GM18909 (cell line): ENCODE measurements around the gene EDRF1.

Experiments used
- ATAC-seq: cut with Tn5 transposase; IDR thresholded peaks from one replicate; pipeline ENCODE4 v1.9.1; 2021; ENCODE audit warnings: mild to moderate bottlenecking; ENCODE audit not compliant: unreplicated experiment, poor library complexity

Gene EDRF1

DNA sequence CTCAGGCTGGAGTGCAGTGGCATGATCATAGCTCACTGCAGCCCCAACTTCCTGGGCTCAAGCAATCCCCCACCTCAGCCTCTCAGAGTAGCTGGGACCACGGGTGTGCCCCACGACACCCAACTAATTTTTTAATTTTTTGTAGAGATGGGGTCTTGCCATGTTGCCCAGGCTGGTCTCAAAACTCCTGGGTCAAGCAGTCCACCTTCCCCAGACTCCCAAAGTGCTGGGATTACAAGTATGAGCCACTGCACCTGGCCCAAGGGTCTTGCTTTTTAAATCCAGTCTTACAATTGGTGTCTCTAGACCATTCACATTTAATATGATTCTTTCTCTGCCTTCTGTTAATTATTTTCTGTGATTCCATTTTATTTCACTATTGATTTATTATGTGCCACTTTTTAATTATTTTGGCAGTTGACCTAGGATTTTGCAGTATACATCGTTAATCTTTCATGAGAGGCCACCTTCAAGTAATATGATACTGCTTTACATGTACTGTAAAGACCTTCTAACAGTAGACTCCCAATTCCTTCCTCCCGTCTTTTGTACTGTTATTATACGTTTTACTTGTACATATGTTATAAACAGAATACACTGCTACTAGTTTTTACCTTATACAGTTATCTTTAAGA lies 37.5 kb downstream of the EDRF1 start:
- ATAC-seq, result no peak

DNA sequence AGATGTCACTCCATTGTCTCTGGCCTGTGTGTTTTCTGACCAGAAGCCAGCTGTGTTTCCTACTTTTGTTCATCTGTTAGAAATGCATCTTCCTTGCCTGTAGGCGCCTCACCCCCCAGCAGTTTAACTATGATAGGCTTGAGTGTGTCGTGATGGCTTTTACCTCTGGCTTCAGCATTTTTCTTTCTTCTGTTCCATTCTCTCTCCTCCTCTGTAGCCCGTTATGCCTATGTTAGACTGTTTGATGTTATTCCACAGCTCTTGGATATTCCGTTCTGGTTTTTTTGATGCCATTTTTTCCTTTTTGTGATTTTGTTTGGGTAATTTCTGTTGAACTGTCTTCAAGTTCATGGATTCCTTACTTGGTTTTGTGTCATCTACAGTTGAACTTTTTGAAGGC lies 38.2 kb downstream of the EDRF1 start:
- no peak for ATAC-seq

DNA sequence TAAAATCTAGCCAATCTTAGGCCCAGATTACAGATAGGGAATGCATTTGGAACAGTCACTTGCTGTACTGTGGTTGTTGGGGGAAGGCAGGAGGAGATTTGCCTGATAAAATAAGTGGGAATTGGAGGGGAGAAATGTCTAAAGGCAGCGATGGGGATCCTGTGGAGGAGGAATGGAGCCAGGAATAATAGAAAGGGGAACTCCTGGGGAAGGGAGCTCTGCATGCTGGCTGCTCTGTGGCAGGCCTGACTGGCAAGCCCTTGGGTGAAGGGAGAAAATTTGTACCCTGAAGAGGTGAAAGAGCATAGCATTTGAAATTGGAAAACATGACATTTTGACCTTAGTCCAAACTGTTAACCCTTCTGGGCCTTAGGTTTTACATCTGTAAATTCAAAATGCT lies 42.5 kb downstream of the EDRF1 start:
- ATAC-seq, result no peak

DNA sequence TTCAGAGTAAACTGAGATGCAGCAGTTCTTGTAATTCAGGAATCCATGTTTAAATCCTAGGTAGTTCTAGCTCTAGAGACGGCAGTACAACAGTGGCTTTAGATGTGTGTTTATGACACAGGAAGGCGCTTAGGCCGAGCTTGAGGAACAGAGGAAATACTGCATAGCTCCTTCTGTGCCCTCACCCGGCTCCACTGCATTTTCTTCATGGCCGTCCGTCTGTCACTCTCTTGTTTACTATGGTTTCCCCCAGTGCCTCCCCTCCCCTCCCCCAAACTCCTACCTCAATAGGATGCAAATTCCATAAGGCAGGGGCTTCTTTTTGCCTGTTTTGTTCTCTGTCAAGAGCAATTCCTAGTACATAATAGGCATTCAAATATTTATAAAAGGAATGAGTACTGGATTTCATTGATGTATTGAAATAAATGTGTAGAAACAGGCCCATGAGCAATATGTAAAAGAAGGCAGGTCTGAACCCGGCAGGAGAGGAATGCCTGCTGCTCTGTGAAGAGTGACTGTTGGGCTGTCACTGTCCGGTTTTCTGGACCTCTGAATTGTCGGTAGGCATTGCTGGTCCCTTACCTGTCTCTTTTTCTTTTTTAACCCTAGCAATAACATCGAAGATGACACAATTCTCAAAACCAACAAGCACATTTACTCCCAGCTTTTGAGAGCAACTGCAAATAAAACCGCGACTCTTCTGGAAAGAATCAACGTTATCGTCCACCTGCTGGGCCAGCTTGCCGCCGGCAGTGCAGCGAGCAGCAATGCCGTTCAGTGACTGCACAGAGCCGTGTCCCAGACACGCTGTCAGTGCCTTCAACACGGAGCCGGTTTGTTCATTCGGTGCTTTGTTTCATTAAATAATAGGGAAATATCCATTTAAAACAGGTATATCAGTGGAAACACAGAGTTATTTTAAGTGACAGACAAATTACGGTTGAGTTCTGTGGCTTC lies 43.5 kb downstream of the EDRF1 start:
- no peak for ATAC-seq

DNA sequence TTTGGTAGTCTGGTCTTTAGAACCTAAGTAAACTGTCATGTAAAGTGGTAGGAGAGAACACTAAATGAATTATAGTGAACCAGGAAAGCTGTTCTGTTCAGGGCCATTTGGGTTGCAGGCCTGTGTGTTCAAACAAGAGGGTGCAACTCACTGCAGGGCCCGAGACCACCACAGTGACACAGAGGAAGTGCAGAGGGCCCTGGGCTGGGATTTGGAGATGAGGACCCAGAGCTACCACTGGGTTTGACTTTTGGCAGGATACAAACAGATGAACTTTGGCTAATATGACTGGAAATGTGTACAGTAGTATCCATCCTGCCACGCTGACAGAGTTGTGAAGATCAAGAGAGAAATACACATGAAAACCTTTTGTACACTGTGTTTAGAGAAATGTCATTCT lies 46.3 kb downstream of the EDRF1 start:
- no peak for ATAC-seq

DNA sequence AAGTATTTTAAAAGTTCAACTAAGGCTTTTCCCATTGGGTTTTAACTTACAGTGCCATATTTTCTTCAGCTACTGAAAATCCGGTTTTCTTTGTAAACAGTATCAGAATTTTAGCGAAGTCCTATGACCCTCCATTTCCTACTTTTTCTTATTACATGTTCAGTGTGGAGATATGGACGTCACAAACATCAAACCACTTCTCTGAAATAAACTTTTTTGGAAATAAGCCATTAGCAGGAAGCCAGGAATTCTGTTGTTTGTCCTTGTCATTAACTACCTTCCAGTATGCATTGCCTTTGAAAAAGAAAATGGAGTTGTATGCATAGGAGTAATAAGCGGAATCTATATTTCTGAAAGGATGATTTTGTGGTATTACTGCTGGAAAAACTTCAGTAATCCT lies 47.0 kb downstream of the EDRF1 start:
- ATAC-seq, result no peak

DNA sequence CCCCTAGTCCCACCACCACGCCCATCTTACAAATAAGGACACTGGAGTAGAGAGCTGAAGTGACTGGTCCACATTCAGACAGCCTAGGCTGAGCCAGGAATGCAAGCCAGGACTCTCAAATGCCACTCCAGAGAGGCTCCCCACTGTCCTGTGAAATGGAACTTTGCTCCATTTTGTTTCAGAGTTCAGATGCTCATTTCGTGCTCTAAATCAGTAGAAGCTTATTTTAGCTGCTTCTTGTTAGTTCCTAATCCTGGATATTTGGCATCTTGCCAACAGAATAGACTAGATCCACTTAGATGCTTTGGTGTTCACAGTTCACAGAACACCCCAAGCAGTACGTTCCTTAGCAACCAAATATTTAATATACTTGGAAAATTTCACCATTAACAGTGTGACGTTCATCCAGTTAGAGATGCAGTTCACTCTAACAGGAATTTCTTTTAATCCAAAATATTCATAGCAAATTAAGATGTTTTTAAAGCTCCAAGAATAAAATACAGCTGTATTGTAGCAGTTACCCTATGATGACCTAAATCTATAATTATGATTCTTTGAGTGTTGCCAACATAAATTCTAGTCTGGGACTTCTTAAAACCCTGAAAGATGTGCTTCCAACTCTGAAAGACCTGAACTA lies 48.8 kb downstream of the EDRF1 start:
- ATAC-seq, result no peak

DNA sequence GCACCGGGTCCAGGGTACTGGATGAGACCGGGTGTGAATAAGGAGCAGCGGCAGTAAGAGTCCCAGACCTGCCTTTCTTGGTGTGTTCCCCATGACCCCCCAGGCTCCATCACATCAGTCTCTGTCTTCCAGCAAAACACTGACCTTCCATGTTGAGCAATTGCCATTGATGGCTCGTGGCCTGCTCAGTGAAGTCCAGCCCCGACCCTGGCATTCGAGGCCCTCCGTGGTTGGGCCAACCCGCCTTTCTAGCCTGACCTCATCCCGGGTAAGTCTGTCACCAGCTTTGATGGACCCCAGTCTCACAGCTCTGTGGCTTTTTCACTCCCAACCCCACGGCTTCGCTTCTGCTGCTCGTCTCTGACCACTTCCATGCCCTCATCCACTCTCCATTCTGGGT lies 49.7 kb downstream of the EDRF1 start:
- no peak for ATAC-seq

DNA sequence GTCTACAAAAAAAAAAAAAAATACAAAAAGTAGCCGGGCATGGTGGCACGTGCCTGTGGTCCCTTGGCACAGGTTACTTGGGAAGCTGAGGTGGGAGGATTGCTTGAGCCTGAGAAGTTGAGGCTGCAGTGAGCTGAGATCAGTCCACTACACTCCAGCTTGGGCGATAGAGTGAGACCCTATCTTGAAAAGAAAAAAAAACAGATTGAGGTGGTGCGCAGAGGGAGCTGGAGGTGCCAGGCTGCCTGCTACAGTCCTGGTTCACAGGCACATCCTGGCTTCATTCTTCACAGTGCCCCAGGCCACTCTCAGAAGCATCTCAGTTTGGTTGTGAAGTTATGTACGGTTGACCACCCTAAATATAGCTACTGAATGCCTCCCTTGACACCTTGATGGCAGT lies 51.3 kb downstream of the EDRF1 start:
- ATAC-seq, result no peak

DNA sequence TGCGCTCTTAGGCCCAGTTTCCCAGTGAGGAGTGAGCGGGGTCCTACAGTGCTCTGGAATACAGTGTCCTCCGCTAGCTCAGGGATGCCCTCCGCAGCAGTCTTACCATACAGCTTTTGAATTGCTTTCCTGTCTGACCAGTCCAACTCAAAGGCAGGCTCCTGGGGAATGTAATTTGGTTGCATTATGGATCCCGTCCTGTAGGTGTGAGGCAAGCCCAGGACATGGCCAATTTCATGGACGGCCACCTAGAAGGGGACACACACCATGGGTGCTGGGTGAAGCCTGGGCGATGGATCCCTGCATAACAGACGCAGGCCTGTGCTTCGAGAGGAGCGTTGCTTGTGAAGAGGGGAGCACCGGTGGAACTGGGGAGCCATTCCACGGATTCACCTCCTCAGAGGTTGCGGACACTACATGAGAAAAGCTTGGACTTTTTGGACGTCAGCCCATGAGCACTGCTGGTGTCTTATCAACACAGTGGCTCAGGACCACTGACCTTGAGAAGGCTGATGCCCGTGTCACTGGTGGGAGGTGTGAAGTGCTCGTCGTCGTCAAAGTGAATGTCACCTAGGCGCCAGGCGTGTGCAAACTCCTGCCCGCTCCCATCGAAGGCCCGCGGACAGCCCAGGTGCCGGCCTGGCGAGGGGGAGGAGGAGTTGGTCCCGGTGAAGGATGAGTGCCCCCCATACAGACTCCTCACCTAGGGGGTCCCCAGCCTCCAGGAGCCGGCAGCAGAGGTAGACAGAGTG lies 52.8 kb downstream of the EDRF1 start:
- ATAC-seq, result no peak

DNA sequence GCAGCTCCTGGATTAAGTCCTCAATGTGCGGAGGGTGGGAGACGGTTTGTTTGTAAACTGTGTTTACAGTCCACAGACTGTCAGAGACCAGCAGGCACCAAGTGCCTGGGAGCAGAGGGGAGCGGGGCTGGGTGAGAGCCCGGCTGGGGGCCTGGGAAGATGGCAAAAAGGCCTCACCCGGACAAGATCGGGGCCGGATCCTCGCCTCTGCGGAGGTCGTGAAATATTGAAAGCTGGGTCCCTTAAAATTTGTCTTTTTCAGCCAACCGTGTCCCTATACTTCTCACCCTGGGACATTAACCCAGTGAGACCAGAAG lies 53.3 kb downstream of the EDRF1 start:
- no peak for ATAC-seq

DNA sequence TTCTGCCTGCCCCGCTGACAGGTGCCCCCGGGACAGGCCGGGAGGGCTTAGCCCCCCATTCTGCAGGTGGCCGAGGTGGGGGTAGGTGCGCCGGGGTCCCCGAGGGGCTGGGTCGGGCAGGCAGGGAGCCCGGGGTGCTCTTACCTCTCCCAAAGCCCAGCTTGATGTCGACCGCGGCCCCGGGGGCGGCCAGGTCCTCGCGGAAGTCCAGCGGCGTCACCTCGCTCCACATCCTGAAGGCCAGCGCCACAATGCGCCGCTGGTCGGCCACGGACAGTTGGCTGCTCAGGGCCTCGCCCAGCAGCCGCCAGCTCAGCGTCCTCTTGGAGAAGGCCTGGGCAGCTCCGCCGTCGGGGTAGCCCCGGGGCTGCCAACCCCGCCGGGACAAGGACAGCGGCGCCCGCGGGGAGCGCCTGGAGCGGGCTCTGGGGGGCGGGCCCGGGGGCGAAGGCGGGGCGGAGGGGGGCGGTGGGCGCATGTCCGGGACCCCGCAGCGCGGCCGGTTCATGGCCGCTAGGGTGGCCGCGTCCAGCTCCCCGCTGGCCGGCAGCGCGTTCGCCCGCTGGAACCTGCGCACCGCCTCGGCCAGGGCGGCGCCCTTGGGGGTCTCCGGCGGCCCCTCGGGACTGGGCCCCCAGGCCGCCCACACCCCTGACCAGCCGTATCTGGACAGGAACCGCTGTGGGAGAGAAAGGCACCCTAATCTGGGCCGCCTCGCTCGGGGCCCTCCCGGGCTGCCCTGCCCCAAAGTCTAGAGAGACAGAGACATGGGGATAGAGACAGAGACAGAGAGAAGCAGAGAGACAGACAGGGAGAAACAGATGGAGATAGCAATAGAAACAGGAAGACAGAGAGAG lies 54.4 kb downstream of the EDRF1 start:
- ATAC-seq, result no peak

DNA sequence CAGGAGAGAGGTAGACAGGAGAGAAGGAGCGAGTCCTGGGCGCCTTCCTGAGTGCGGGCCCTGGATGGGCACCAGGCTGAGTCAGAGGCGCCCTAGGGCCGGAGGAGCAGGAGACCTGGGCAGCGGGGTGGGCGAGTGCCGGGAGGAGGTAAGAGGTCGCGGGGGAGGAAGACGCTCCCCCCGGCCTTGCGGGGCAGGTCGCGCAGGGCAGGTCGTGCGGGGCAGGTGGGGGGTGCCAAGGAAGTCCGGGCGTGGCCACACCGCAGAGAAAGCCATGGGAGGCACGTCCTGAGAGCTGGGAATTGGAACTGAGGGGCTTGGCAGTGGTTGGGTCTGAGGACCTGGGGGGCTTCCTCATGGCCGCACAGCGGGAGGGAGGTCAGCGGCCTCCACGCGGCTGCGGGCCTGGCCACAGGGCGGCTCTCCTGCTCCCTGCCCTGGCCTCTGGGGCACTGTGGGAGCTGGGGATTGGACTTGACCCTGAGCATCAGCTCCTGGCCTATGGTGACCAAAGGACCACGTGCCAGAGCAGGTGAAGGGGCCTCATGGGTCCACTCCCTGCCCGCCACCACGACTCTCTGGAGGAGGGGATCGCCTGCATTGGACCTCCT lies 55.2 kb downstream of the EDRF1 start:
- ATAC-seq, result no peak

DNA sequence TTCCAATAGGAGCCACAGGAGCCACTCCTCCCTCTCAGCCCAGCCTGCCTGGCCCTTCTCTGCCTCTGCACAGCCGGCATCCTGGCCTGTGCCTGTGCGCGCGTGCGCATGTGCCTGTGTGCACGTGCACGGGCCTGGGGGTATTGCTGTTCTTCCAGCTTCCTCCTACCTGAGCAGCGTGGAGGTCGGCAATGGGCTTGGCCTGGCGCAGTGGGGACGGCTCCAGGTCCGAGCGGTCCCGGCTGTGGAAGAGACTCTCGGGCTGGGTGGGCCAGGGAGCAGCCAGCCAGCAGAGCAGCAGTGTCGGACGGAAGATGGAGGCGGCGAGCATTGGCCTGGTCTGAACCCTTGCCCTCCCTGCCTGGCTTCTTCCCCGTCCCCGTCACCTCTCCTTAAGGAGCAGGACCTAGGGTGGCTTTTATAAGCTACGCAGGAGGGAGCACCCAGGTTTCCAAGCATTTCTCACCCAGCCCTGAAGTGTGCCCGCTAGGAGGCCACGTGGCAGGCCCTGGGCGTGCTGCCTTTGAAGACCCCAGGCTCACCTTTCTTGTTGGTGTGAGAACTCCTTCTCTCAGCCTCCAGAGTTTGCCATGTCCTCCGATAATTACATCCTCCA lies 56.1 kb downstream of the EDRF1 start, which contains the start of gene MMP21:
Gene MMP21, minus strand, starts transcription at position 331 of the 616 bp plus-strand sequence. Its CDS starts 0 bp downstream, at position 331.
- no peak for ATAC-seq

DNA sequence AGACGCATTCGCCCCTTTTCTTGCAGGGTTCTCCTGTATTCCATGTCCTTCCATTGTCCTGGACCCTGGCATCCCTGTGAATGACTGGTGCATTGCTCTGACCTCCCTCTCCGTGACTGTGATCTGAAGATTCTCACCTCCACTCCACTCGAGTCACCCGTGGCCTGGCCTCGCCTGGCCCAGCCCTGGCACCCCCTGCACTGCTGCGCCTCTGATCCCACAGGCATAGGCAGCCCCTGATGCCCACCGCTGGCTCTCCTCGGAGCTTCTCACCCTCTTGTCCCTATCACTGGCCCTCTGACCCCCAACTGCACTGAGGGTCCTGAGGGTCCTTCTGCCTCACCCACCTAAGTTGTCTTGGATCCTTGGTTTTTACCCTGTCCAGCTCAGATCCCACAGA lies 58.3 kb downstream of the EDRF1 start:
- no peak for ATAC-seq

DNA sequence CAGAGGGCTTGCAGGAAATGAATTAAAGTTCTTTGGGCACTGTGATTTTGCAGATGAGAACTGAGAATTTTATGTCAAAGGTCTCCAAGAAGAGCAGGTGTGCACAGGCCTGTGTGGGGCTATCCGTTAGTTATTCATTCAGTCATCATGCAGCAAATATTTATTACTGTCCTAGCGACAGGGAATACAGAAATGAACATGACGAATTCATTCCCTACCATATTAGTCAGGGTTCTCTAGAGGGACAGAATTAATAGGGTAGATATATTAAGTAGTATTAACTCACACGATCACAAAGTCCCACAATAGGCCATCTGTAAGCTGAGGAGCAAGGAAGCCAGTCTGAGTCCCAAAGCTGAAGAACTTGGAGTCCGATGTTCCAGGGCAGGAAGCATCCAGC lies 59.0 kb downstream of the EDRF1 start:
- no peak for ATAC-seq

DNA sequence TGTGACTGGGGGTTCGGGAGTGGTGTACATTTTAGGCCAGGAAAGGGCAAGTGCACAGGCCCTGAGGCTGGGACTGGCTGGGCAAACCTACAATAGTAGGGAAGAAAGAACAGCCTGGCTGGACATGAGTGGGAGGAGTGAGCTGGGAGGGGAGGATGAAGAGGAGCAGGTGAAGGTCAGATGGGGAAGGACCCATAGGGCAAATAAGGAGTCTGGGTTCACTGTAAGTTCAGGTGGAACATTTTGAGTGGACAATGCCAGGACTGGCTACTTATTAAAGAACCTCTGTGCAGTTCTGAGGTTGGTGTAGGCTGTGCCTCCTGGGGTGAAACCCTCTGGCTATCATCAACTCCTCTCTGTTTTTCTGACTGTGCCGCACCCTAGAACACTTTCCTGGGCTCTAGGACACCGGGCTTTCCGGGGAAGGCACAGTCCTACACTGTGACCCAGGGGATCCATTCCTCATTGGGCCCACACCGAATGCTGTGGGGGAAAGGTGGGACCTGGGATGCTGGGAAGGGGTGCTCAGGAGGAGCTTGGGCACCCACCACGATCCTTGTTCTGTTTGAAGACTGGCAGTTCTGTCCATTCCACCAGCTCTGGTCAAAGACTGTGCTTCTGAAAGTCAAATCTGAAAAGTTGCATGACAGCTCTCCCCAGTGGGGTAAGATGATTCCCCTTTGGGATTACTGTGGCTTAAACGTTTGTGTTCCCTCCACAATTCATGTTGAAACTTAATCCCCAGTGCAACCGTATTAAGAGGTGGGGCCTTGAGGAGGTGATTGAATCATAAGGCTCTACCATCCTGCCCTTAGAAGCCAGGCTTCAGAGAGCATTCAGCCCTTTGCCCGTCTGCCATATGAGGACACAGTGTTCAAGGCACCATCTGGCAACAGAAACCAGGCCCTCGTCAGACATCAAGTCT lies 60.2 kb downstream of the EDRF1 start:
- ATAC-seq, result no peak

DNA sequence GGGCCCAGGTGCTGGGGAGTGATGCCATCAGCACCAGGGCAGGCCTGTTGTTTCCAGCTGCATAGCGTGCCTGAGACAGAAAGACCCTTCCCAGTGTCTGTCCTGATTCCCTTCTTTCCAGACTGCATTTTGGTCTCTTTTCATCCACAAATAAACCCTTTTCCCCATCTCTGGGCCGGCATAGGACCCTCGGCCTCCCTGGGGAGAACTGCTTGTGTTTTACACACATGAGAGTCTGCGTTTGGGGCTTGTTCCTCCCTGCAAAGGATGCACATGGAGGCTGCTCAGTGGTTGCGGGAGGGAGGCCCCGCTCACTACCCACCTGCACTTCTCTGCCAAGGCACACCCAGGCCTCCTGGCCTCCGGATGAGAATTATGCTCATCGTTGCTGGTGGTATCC lies 61.9 kb downstream of the EDRF1 start:
- no peak for ATAC-seq
